Natural killer cell treated with Interleukin-12 subunit alpha and Interleukin-12 subunit beta and Interleukin-15 and Interleukin-18, amount 100 ng/mL, for 72 hours (primary cell): ENCODE data around the gene HNRNPA1. TPM values are rescaled to one million over a fixed set of nuclear protein-coding genes. Genes with fewer than 3 reads are reported as not detected.
"Not testable (repeated sequence)": the region's sequence is repeated elsewhere in the genome, so short reads cannot be mapped to it uniquely, and the experiment has no call there.

Experiments used
- ATAC-seq, 2 donors: fragments of 150-1000 bp; cut with Tn5 transposase in 1 of 2; sonication (Bioruptor Pico), chemical (Tn5 transposase) in 1 of 2; 2 replicates each; pipeline ENCODE4 v1.10.0; 2021
- DNase-seq: peaks from one replicate; pipeline ENCODE4 v3.0.0; 2022; ENCODE audit warnings: low spot score
- H3K27ac Mint-ChIP-seq, 2 donors: 1 replicate in 1 of 2; 2 replicates in 1 of 2; pipeline ENCODE4 v1.8.0; 2022; ENCODE audit warnings: mixed read lengths in 2 of 2, mild to moderate bottlenecking in 1 of 2, moderate library complexity in 1 of 2
- H3K27me3 Mint-ChIP-seq, 2 donors: 1 replicate in 1 of 2; 2 replicates in 1 of 2; pipeline ENCODE4 v1.8.0; 2022; ENCODE audit warnings: mixed read lengths in 2 of 2
- H3K36me3 Mint-ChIP-seq: one replicate; pipeline ENCODE4 v1.8.0; 2022; ENCODE audit warnings: mixed read lengths
- H3K4me1 Mint-ChIP-seq, 2 donors: 1 replicate in 1 of 2; 2 replicates in 1 of 2; pipeline ENCODE4 v1.8.0; 2022; ENCODE audit warnings: low read depth in 2 of 2, mixed read lengths in 2 of 2, mild to moderate bottlenecking in 1 of 2
- H3K4me3 Mint-ChIP-seq: one replicate; pipeline ENCODE4 v1.8.0; 2022; ENCODE audit warnings: mixed read lengths
- H3K9me3 Mint-ChIP-seq: 2 replicates; pipeline ENCODE4 v1.8.0; 2022; ENCODE audit warnings: mixed read lengths
- total RNA-seq, 2 donors: library from RNA; stranded (reverse); gene quantifications; one replicate each; pipeline ENCODE4 v1.2.3, GENCODE V29; 2022

The HNRNPA1 gene
- total RNA-seq, 2 donors from 2014 or later = 997 to 1,580 TPM

GRCh38 chr12:54281694-54282093 lies 1.2 kb downstream of the HNRNPA1 start:
- not testable (repeated sequence) for H3K27ac Mint-ChIP-seq, H3K27me3 Mint-ChIP-seq, DNase-seq, H3K9me3 Mint-ChIP-seq, ATAC-seq, H3K4me3 Mint-ChIP-seq
- Mint-ChIP-seq H3K4me1 (peaks cover 26 to 28% of the 10 kb centered on the region in 2 donors), H3K36me3 (peaks cover 11% of the 10 kb centered on the region)

DNA sequence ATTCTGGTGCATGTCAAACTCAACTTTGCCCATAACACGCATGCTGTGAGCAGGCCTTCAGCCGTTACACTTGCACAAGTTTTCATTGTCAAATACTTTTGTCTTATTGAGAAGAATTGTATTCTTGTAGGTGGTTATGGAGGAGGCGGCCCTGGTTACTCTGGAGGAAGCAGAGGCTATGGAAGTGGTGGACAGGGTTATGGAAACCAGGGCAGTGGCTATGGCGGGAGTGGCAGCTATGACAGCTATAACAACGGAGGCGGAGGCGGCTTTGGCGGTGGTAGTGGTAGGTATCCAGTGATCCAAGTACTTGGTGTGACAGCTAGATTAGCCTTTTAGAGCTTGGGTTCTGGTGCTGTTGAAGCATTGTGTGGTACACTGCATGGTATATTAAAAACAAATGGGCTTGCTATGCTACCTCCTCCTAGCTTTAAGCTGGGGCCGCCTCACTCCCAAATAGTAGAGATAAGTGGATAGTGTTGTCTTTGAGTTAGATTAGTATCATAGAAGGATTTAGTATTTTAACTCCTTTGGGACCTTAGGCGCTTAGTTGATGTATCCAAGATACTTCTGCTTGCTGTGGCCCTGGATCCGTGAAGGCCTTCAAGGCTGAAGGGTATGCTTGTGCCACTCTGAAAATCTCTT lies 2.5 kb downstream of the HNRNPA1 start:
- no peak overlapping the region for H3K4me3 Mint-ChIP-seq
- ATAC-seq (no peak), DNase-seq (no peak)
- peaks cover 17% of the 10 kb centered on the region for H3K36me3 Mint-ChIP-seq
- no peaks in the 10 kb centered on the region for H3K27me3 Mint-ChIP-seq
- H3K27ac Mint-ChIP-seq = no peak overlapping the region
- H3K4me1 Mint-ChIP-seq = peaks cover 24 to 28% of the 10 kb centered on the region in 2 donors
- H3K9me3 Mint-ChIP-seq = no peaks in the 10 kb centered on the region

- not testable (repeated sequence) for H3K27me3 Mint-ChIP-seq, H3K4me3 Mint-ChIP-seq, H3K9me3 Mint-ChIP-seq, DNase-seq, ATAC-seq, H3K27ac Mint-ChIP-seq
- Mint-ChIP-seq H3K4me1 (peaks cover 17 to 21% of the 10 kb centered on the region in 2 donors), H3K36me3 (peaks cover 11% of the 10 kb centered on the region)
These were observed 3.7 kb downstream of the HNRNPA1 start for GRCh38 chr12:54284070-54284780.

DNA sequence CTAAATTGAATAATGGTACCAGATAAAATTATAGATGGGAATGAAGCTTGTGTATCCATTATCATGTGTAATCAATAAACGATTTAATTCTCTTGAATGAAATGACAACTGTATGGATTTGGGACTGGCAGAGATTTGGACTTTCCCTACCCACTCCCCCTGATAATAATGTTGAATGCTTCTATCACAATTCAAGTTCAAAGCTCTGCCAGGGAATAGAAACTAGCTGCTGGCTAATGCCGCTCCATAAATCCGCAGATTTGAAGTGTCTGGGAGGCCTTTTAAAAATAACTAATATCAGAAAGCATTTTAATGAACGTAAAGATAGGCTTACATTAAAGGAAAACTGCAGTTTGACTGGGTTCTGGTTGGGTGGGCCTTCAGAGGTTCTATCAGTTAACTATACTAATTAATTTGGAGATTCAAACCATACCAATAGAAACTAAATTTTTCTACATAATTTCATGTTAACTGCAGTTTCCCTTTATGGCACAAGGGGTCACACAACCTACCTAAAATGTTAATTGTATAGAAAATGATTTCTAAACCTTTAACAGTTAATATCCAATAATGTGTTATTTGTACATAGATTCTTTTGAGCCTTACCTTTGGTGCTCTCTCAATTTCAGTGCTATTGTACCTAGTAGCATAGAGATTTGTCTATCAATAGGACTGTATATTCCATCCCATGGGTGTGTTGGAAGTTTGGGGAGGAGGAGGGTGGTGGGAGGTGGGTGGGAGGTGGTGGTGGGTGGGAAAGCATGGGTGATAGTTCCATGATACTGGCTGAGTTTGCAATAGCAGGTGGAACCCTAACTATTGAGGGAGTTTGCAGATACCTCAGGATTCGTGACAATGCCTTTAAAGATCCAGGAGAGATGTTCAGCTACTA lies 4.9 kb downstream of the HNRNPA1 start:
- Mint-ChIP-seq H3K4me3 (no peak overlapping the region), H3K4me1 (peaks cover 17 to 21% of the 10 kb centered on the region in 2 donors)
- no peak for DNase-seq

GRCh38 chr12:54286042-54287030 lies 5.8 kb downstream of the HNRNPA1 start:
- DNase-seq (no peak), ATAC-seq (peak in 1 of 2 donors; percentile 11)
- Mint-ChIP-seq H3K9me3 (no peaks in the 10 kb centered on the region), H3K27ac (no peak overlapping the region), H3K4me1 (peaks cover 17 to 21% of the 10 kb centered on the region in 2 donors), H3K27me3 (no peaks in the 10 kb centered on the region), H3K36me3 (peaks cover 11% of the 10 kb centered on the region), H3K4me3 (no peak overlapping the region)

More for the DNA sequence above, 4.9 kb downstream of the HNRNPA1 start:
- Mint-ChIP-seq H3K27ac (no peak overlapping the region), H3K36me3 (peaks cover 11% of the 10 kb centered on the region), H3K9me3 (no peaks in the 10 kb centered on the region), H3K27me3 (no peaks in the 10 kb centered on the region)
- no peak for ATAC-seq

GRCh38 chr12:54287261-54288157 lies 7.0 kb downstream of the HNRNPA1 start:
- H3K27ac Mint-ChIP-seq = peak overlapping the region in 1 of 2 donors; percentile 12
- H3K4me1 Mint-ChIP-seq = peaks cover 17 to 21% of the 10 kb centered on the region in 2 donors
- H3K27me3 Mint-ChIP-seq = no peaks in the 10 kb centered on the region
- H3K4me3 Mint-ChIP-seq = no peak overlapping the region
- no peak for ATAC-seq
- no peak for DNase-seq
- no peaks in the 10 kb centered on the region for H3K9me3 Mint-ChIP-seq
- peaks cover 11% of the 10 kb centered on the region for H3K36me3 Mint-ChIP-seq

DNA sequence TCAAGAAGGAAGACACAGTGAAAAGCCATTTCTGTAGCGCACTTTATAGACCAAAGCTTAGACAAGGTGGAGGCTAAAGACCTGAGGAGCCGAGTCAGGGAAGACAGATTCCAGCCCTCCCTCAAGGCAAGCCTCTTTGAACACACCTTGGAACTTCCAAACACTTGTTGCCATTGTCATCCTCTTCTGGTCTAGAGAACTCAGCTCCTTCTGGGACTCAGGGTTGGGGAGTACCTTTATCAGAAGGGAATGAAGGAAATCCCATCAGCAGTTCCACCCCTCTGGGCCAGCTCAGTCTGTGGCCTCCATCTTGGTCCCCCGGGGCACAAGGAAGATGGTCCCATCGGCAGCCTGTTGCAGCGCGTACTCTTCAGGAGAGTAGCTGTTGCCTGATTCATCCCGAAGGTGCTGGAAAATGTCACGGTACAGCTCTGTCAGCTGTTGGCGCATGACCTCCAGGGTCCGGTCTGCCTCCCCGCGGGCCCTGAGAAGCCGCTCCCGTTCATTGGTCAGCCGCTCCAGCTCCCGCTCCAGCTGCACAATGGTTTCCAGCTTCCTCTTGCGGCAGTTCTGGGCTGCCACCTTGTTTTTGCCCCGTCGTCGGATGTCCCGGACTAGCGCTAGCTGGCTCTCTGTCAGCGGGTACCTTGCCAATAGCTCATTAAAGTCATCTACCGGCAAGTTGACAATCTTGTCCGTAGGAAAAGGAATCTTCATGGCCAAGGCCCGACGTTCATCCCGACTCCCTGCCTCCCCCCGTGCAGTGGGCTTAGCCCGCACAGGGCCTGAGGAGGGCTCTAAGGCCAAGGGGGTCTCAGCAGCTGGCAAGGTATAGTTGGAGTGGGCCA lies 11.8 kb downstream of the HNRNPA1 start:
- Mint-ChIP-seq H3K9me3 (no peaks in the 10 kb centered on the region), H3K4me1 (peaks cover 14 to 19% of the 10 kb centered on the region in 2 donors), H3K27me3 (no peaks in the 10 kb centered on the region), H3K27ac (no peak overlapping the region), H3K36me3 (peaks cover 3% of the 10 kb centered on the region), H3K4me3 (no peak overlapping the region)
- DNase-seq (no peak), ATAC-seq (peak in 1 of 2 donors; percentile 3)

GRCh38 chr12:54292931-54293241 lies 12.4 kb downstream of the HNRNPA1 start:
- peak in 1 of 2 donors; percentile 1 for ATAC-seq

DNA sequence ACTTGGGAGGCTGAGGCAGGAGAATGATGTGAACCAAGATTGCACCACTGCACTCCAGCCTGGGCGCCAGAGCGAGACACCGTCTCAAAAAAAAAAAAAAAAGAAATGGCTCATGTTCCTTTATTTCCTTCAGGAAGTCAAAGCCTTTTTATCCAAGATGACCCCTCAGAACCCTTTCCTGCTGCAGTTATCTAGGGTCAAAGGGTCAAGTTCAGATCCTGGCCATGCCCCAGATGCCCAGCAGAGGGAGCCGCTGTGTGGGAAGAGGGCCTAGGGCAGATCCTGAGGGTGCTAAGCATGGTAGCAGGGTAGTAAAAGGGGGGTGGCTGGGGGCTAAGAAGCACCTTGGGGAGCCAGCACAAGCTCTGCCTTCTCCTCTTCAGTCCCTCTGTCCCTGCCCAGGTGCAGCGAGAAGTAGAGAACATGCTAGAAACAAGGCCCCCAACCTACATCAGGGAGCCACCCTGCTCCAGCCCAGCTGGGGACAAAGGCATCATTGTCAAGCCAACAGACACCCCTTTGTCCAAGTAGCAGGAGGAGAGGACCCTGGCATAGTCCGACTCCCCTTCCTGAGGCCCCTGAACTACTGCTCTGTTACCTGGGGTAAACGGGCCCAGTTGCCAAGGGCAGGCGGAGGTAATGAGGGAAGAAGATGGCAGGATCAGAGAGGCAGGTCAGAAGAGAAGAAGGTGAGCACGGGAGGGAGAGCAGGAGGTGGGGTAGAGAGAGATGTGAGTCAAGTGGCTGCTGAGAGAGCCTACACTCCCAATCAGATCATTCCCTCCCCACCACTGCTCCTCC lies 13.8 kb downstream of the HNRNPA1 start:
- peak; percentile 71 for ATAC-seq
- no peaks in the 10 kb centered on the region for H3K36me3 Mint-ChIP-seq
- H3K27me3 Mint-ChIP-seq = peaks cover 0 to under 1% of the 10 kb centered on the region in 2 donors
- H3K4me3 Mint-ChIP-seq = peak overlapping the region; percentile 0
- no peaks in the 10 kb centered on the region for H3K9me3 Mint-ChIP-seq
- no peak overlapping the region for H3K27ac Mint-ChIP-seq
- peaks cover 13 to 24% of the 10 kb centered on the region in 2 donors for H3K4me1 Mint-ChIP-seq
- DNase-seq = peak; percentile 64

More at GRCh38 chr12:54292931-54293241, 12.4 kb downstream of the HNRNPA1 start:
- peak overlapping the region in 1 of 2 donors; percentile 6 for H3K27ac Mint-ChIP-seq
- peaks cover 13 to 21% of the 10 kb centered on the region in 2 donors for H3K4me1 Mint-ChIP-seq
- H3K4me3 Mint-ChIP-seq = no peak overlapping the region
- H3K27me3 Mint-ChIP-seq = no peaks in the 10 kb centered on the region
- no peaks in the 10 kb centered on the region for H3K36me3 Mint-ChIP-seq
- DNase-seq = no peak
- no peaks in the 10 kb centered on the region for H3K9me3 Mint-ChIP-seq

- ATAC-seq (no peak), DNase-seq (peak; percentile 12)
- Mint-ChIP-seq H3K27me3 (peaks cover 6 to 8% of the 10 kb centered on the region in 2 donors), H3K27ac (peak overlapping the region in 1 of 2 donors; percentile 26), H3K36me3 (no peaks in the 10 kb centered on the region), H3K9me3 (no peaks in the 10 kb centered on the region), H3K4me1 (peaks cover 18 to 31% of the 10 kb centered on the region in 2 donors), H3K4me3 (peak overlapping the region; percentile 0)
These were observed 14.5 kb downstream of the HNRNPA1 start for GRCh38 chr12:54294953-54295566.
